GM12891 (cell line): ENCODE data around the gene ADRA2B.

ENCODE experiments used
- POLR2A ChIP-seq: IDR thresholded peaks from 2 replicates; pipeline ENCODE4 v1.6.1; 2011; ENCODE audit warnings: low read depth, low read length, control low read depth
- POLR2AphosphoS5 ChIP-seq: IDR thresholded peaks from 2 replicates; pipeline ENCODE4 v1.6.1; 2011; ENCODE audit warnings: low read depth, low read length, control low read depth
- POU2F2 ChIP-seq: IDR thresholded peaks from 2 replicates; pipeline ENCODE4 v1.6.1; 2011; ENCODE audit warnings: low read depth, mild to moderate bottlenecking, control low read depth, low read length, moderate library complexity
- SPI1 ChIP-seq: IDR thresholded peaks from 2 replicates; pipeline ENCODE4 v1.6.1; 2011; ENCODE audit warnings: low read depth, low read length, control low read depth
- TAF1 ChIP-seq: IDR thresholded peaks from 2 replicates; pipeline ENCODE4 v1.6.1; 2011; ENCODE audit warnings: low read depth, low read length, control low read depth

DNA sequence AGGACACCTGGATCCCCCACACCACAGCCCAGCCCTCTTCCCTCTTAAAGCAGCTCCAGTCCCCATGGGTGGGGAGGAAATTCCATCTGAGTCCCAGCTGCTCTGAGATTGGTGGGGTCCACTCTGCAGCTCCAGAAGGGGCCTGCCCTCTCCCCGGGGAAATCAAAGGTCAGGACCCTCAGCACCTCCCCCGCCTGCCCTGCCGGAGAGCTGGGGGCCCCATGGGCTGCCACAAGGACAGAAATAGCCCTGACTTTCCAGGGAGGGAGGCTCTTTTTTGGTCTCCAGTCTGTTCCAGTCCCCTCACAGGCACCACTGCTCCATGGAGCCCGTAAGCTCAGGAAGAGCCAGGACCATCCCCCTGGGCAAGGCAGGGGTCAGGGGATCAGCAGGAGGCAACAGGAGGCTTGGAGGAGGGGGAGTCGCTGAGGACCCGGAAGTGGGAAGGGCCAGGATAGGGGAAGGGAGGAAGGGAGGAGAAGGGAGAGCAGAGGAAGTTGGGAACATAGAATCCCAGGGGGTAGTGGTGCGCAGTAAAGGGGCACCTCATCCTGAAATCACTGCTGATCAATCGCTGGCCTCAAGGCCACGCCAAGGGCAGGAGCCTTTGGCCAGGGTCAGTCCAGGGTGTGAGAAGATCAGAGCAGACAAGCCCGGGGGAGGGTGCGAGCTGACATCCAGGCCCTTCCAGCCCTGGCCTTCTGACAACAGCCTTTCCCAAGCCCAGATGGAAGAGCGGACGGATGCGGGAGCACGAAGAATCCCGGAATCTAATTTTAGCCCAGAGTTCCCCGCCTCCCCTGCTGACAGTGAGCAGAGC, 7.6 kb downstream of the ADRA2B start:
- TF ChIP-seq POLR2A (no peak), POLR2AphosphoS5 (no peak), TAF1 (no peak), POU2F2 (no peak), SPI1 (no peak)
